Tibial nerve (tissue), 4 donors: ENCODE data around the gene RTP3. TPM values are rescaled to one million over a fixed set of nuclear protein-coding genes. Genes with fewer than 3 reads are reported as not detected.
"Not testable (repeated sequence)": the region's sequence is repeated elsewhere in the genome, so short reads cannot be mapped to it uniquely, and the experiment has no call there.

Experiments used
- DNase-seq, 2 donors: peaks; one replicate each; pipeline ENCODE4 v3.0.0-alpha.2; 2019; ENCODE audit warnings: low spot score in 2 of 2
- H3K27ac ChIP-seq, 4 donors: fragments of 200-600 bp; sonication (generic) in 3 of 4; one replicate each; pipeline ENCODE4 v1.5.1; 2017 to 2019; ENCODE audit warnings: mild to moderate bottlenecking in 1 of 4
- H3K27me3 ChIP-seq, 2 donors: fragments of 200-600 bp; sonication (generic) in 1 of 2; one replicate each; pipeline versions ENCODE4 v1.5.1 to v1.6.0; 2017 to 2019
- H3K36me3 ChIP-seq, 3 donors: fragments of 200-600 bp; sonication (generic); one replicate each; pipeline ENCODE4 v1.5.1; 2018 to 2019
- H3K4me1 ChIP-seq, 4 donors: fragments of 200-600 bp; sonication (generic) in 3 of 4; one replicate each; pipeline ENCODE4 v1.5.1; 2017 to 2019
- H3K4me3 ChIP-seq, 4 donors: fragments of 200-600 bp; sonication (generic) in 3 of 4; one replicate each; pipeline ENCODE4 v1.5.1; 2017 to 2019; ENCODE audit warnings: mild to moderate bottlenecking in 1 of 4, moderate library complexity in 1 of 4
- H3K9me3 ChIP-seq, 4 donors: fragments of 200-600 bp; sonication (generic) in 3 of 4; one replicate each; pipeline ENCODE4 v1.5.1; 2017 to 2019
- CTCF ChIP-seq, 5 experiments: fragments of 200-600 bp in 3 of 5; fragments of 450-650 bp in 2 of 5; sonication (generic) in 3 of 5; IDR thresholded peaks; one replicate each; pipeline ENCODE4 v1.5.1; 2016 to 2019; ENCODE audit warnings: antibody characterized with exemption in 5 of 5, mild to moderate bottlenecking in 3 of 5, moderate library complexity in 2 of 5
- EP300 ChIP-seq, 2 donors: sonication (generic); formaldehyde crosslinking; IDR thresholded peaks; one replicate each; pipeline ENCODE4 v1.6.1; 2017; ENCODE audit warnings: antibody characterized with exemption in 2 of 2, mild to moderate bottlenecking in 1 of 2
- POLR2A ChIP-seq, 2 donors: fragments of 450-650 bp; IDR thresholded peaks; one replicate each; pipeline ENCODE4 v1.6.1; 2017; ENCODE audit warnings: antibody characterized with exemption in 2 of 2, mild to moderate bottlenecking in 2 of 2, moderate library complexity in 2 of 2
- WGBS, 2 donors: methylation state at CpG; one replicate each; pipeline ENCODE4 v1.1.5; 2018; 5-methylcytosine and 5-hydroxymethylcytosine counted together
- total RNA-seq, 4 donors: library from RNA; depleted of rRNA; stranded (reverse); fragments of >200 nt; gene quantifications; one replicate each; pipeline ENCODE4 v1.1.0, GENCODE V29; 2016

RTP3 gene
- total RNA-seq, 4 donors from 2014 or later = not detected

GRCh38 chr3:46545818-46546630, 48.2 kb downstream of the RTP3 start:
- Histone ChIP-seq H3K27me3 (peaks cover 0 to 4% of the 10 kb centered on the region in 2 donors), H3K9me3 (no peaks in the 10 kb centered on the region), H3K4me3 (no peak overlapping the region), H3K36me3 (no peaks in the 10 kb centered on the region), H3K27ac (no peak overlapping the region), H3K4me1 (no peaks in the 10 kb centered on the region)
- DNase-seq = no peak
- no peak for TF ChIP-seq POLR2A (IDR thresholded peaks at IDR 0.05)
- TF ChIP-seq EP300 (IDR thresholded peaks at IDR 0.05) = no peak
- no peak for TF ChIP-seq CTCF (IDR thresholded peaks at IDR 0.05)
- 71 to 78% methylated on average over 6 of the region's 6 CpGs for WGBS, 2 donors

- Histone ChIP-seq H3K27me3 (peaks cover 0 to 4% of the 10 kb centered on the region in 2 donors), H3K9me3 (no peaks in the 10 kb centered on the region), H3K4me1 (no peaks in the 10 kb centered on the region), H3K36me3 (no peaks in the 10 kb centered on the region), H3K27ac (no peak overlapping the region), H3K4me3 (no peak overlapping the region)
- TF ChIP-seq POLR2A (IDR thresholded peaks at IDR 0.05) = no peak
- no peak for TF ChIP-seq CTCF (IDR thresholded peaks at IDR 0.05)
- no peak for TF ChIP-seq EP300 (IDR thresholded peaks at IDR 0.05)
- 79 to 81% methylated on average over 1 of the region's 1 CpG for WGBS, 2 donors
- DNase-seq = no peak
These were observed 49.2 kb downstream of the RTP3 start for GRCh38 chr3:46546896-46547440.

GRCh38 chr3:46548611-46549010, 50.8 kb downstream of the RTP3 start:
- not testable (repeated sequence) for H3K4me3 ChIP-seq, DNase-seq, H3K27me3 ChIP-seq, H3K4me1 ChIP-seq, H3K36me3 ChIP-seq, H3K9me3 ChIP-seq, H3K27ac ChIP-seq
- WGBS, 2 donors = 87 to 88% methylated on average over 3 of the region's 3 CpGs

- Histone ChIP-seq H3K9me3 (no peaks in the 10 kb centered on the region), H3K4me3 (no peak overlapping the region), H3K27ac (no peak overlapping the region), H3K27me3 (peaks cover 0 to 4% of the 10 kb centered on the region in 2 donors), H3K36me3 (no peaks in the 10 kb centered on the region), H3K4me1 (no peaks in the 10 kb centered on the region)
- WGBS, 2 donors = 69 to 77% methylated on average over 4 of the region's 4 CpGs
- no peak for TF ChIP-seq EP300 (IDR thresholded peaks at IDR 0.05)
- DNase-seq = no peak
These were observed 51.7 kb downstream of the RTP3 start for GRCh38 chr3:46549408-46549904.

GRCh38 chr3:46549989-46550388, 52.2 kb downstream of the RTP3 start:
- no peak overlapping the region for H3K27ac ChIP-seq
- H3K4me3 ChIP-seq = no peak overlapping the region
- H3K4me1 ChIP-seq = no peaks in the 10 kb centered on the region
- H3K9me3 ChIP-seq = no peaks in the 10 kb centered on the region
- 73 to 83% methylated on average over 1 of the region's 1 CpG for WGBS, 2 donors
- peaks cover 0 to 3% of the 10 kb centered on the region in 2 donors for H3K27me3 ChIP-seq
- TF ChIP-seq POLR2A (IDR thresholded peaks at IDR 0.05) (no peak), CTCF (IDR thresholded peaks at IDR 0.05) (no peak), EP300 (IDR thresholded peaks at IDR 0.05) (no peak)
- H3K36me3 ChIP-seq = no peaks in the 10 kb centered on the region
- no peak for DNase-seq

Other genes with a start within 250 kb of the RTP3 start
- 1 to 10 TPM; 1.7 to 4.8 (median 2.9) TPM for gene CCR2, start 143.9 kb upstream of the RTP3 start, total RNA-seq
- 1 to 10 TPM in 1 of 4 donors, under 1 TPM in 3; 0.22 to 1.2 (median 0.87) TPM for gene CCR5, start 127.0 kb upstream of the RTP3 start, total RNA-seq
- 1 to 10 TPM; 1.3 to 2.7 (median 1.9) TPM for gene CCRL2, start 90.7 kb upstream of the RTP3 start, total RNA-seq
- gene LTF, start 33.1 kb upstream of the RTP3 start, total RNA-seq = 1 to 10 TPM in 1 of 4 donors, under 1 TPM in 2, not detected in 1; 0.30 to 1.2 (median 0.42) TPM
- 1 to 10 TPM in 1 of 4 donors, under 1 TPM in 2, not detected in 1; 0.59 to 1.5 (median 0.60) TPM for gene LRRC2, start 68.3 kb downstream of the RTP3 start, total RNA-seq
- under 1 TPM in 1 of 4 donors, not detected in 3; 0.22 TPM for gene FAM240A, start 114.5 kb downstream of the RTP3 start, total RNA-seq
- 10 to 100 TPM; 13.0 to 20.1 (median 16.4) TPM for gene ALS2CL, start 195.7 kb downstream of the RTP3 start, total RNA-seq
- under 1 TPM in 1 of 4 donors, not detected in 3; 0.21 TPM for gene TMIE, start 203.4 kb downstream of the RTP3 start, total RNA-seq
- under 1 TPM in 2 of 4 donors, not detected in 2; 0.22 to 0.42 TPM for gene PRSS50, start 219.9 kb downstream of the RTP3 start, total RNA-seq